Hematopoietic multipotent progenitor cell treated with erythropoietin and hydrocortisone succinate and interleukin-3 and kit ligand, for 6 days (in vitro differentiated cells): ENCODE data around the gene ADTRP.

ENCODE experiments used
- DNase-seq: peaks from one replicate; pipeline ENCODE4 v3.0.0-alpha.2; 2015

Gene ADTRP

DNA sequence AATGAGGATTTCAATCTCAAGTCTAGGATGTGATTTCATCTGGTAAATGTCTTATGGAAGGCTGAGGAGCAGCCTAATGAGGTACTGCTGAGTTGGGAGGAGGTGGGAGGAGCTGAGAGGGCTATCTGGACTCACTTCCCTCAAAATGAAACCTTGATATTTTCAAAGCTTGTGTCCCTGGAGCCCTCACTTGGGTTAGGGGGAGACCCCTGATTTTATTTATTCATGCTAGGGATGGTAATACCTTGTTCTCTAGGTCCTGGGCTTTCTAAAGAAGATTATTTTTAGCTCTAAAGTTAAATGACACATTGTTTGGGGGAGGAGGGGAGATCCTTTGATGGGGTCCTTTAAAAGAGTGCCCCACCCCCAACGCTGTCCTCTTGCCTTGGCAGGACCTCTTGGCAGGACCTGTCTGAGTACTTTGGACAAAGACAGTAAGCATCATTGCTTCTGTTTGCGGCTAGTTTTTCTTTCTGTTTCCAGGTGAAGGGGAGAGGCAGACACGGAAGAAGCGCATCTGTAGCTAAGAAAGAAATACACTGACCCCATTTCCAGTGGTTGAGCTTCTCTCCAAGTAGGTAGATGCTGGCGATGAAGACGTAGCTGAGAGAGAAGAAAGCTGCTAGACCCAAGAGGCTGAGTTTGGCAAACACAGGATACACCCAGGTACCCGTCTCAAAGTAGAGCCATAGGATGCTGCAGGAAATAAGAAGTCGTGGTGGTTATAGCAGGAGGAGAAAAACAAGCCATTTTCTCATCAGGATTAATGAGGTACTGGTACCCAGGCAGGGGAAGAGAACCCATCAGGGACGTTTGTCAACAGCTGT is 55.6 kb downstream of the ADTRP start:
- DNase-seq = no peak

GRCh38 chr6:11722220-11722619 is 56.4 kb downstream of the ADTRP start:
- DNase-seq = no peak

DNA sequence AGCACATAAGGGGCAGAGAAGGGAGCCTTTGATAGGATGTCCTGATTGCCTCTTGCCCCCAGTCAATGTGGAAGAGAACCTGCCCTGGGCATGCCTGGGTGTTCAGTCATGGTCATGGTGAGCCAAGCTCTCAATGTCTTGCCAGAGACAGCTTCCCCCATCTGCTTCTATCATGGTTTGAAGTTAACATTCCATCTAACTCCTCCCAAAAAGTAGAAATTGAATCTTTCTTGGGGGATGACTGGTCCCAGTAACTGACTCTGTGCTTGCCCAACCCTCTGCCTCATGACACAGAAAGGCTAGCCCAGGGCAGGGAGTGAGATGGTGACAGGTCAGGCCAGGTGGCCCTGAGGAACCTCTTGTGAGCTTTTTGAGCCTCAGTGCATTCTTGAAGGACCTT is 60.1 kb downstream of the ADTRP start:
- DNase-seq = no peak

DNA sequence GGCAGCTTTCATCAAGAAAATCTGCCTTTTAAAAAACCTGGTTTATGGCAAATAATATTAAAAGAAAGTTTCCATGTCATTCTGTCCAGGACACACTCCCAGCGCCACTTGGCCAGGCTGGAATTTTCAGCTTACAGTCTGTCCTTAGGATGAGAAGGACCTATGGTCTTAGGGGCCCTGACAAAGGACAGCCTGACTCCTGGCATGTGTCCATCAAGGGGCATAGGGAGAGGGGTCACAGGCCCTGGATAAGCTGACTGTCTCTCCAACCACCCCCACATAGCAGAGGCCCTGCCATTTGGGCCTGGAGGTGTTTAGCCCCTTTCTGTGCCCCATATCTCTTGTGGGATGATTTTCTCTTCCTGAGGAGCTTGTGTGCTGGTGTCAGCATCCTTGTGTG is 60.6 kb downstream of the ADTRP start:
- no peak for DNase-seq

DNA sequence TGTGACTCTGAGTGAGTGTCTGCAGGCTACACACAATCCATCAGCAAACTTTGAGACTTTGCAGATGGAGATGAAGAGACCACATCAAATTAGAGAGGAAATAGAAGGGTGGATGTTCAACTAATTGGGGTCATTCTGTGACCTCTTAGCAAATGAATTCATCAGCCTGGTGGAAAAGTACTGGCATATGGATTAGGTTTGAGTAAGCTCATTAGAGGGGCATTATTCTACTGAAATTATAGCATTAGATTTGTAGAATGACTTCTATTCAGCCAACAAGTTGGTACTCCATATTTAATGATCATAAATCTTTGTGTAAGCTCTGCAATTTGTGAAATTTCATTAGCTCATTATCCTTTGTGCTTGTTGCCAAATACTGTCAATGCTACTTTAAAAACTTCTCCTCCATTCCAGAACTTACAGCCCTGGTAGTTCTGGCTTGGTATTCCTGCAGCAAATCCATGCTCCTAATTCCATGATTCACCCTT is 63.8 kb downstream of the ADTRP start:
- DNase-seq = no peak

GRCh38 chr6:11714116-11714797 is 64.3 kb downstream of the ADTRP start:
- DNase-seq = no peak

GRCh38 chr6:11712760-11713159 is 65.8 kb downstream of the ADTRP start:
- no peak for DNase-seq

DNA sequence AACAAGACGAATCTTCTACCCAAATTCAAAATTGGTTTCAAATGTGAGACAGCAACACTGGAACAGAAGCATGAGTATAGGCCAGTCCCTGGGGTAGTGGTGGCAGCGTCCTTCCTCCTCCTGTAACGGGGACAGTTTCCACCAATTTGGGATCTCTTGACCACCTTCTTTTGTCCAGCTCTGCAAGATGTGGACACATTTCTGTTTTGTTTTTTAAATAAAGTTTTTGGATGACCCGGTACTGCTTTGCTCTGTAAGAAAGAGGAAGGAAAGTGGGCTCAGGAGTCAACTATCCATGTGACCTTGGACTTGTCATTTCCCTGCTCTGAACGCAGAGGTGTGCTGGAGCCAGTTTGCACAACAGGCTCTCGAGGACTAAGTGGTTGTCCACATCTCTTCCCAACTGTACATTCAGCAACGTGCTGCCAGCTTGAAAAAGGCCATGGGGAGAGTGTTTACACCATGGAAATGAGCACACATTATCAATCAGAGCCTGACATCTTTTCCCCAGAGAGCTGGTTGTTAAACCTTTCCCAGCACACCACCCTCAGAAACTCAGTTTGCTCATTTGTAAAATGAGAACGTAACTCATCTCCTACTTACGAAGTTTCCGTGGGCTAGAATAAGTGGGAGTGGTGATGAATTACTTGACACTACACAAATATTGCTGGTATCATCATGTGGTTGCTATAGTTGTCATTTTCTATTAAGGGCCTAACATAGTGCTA is 66.5 kb downstream of the ADTRP start:
- no peak for DNase-seq

- no peak for DNase-seq
These were observed 67.3 kb downstream of the ADTRP start for GRCh38 chr6:11711003-11711983.

DNA sequence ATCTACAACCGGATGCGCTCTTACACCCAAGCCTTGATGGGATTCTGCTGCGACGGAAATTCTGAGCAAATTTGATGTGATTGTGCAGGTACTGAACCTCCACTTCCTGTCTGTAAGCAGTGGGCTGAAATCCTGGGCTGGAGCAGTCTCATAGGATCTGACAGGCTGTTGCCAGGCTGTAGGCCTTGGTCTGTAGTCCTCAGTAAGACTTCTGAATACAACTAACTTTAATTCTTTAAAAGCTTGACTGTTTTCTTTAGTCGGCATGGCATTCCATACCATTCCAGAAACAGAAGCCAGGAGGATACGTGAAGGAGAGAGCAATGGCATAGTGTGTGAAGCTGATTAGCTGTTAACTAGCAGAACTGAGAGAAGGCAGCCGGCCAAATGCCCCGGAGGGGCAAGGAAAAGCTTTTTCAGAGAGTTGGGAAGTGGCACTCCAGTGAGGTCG is 68.3 kb downstream of the ADTRP start:
- no peak for DNase-seq

DNA sequence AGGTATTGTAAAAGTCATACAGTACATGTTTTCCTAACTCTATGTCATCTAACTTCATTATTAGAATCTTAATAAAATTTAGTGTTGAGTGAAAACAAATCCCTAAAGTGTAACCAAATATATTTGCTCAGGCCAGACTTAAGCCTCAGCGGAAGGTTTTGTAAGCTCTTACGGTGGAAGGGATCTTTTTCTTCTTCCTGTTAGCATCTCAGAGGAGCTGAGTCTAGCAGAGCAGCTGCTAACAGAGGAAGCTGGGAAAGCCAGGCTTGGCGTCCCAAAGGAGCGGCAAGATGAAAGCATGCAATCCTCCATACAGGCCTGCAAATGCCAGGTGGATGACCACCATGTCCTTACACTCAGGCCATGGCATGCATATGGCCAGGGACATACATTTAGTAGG is 72.4 kb downstream of the ADTRP start:
- DNase-seq = no peak

GRCh38 chr6:11705483-11705882 is 73.1 kb downstream of the ADTRP start:
- no peak for DNase-seq

DNA sequence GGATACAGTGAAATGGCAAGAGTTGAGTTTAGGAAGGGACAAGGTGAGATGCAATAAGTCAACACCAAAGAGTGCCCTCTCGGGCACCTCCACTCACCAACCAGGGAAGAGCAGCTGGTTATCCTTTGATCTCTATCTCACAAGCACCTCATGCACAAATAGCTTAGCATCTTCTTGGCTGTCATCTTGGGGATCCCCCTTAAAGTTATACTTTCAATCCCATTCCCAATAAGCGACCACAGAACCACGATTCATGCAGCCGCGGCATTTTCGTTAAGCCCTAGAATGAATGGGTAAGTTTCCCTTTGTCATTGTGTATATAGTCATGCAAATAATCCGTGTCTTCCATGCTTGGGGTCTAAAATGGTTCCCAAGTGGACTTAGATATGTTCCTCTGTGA is 73.5 kb downstream of the ADTRP start:
- no peak for DNase-seq

- DNase-seq = no peak
These were observed 74.9 kb downstream of the ADTRP start for GRCh38 chr6:11703725-11704124.

DNA sequence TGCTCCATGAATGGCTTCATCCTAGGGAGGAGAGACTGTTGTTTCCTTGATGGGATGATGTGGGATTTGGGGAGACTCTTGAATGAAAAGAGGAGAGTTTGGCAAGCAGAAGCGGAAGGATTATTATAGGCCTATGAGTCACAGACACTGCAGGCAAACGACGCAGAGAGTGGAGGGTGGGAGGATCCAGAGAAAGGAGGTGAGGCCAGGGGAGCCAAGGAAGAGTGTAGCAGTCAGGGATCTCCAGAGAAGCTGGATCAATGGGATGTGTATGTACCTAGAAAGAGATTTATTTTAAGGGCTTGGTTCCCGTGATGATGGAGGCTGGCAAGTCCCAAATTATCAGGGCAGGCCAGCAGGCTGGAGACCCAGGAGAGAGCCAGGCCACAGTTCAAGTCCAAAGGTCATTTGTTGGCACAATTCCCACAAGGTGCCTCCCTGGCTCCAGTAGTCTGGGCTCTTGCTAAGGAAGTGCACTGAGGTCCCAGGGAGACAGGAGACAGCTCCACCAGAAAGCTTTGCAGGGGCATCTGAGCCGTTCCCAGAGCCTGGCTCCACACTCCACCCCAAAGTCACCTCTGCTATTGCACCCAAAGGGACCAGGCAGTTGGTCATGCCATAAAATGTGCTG is 76.0 kb downstream of the ADTRP start:
- no peak for DNase-seq

GRCh38 chr6:11702089-11702488 is 76.5 kb downstream of the ADTRP start:
- no peak for DNase-seq

GRCh38 chr6:11701573-11701972 is 77.0 kb downstream of the ADTRP start:
- DNase-seq = no peak

- DNase-seq = peak; percentile 81
These were observed 78.4 kb downstream of the ADTRP start for GRCh38 chr6:11700118-11700718.

DNA sequence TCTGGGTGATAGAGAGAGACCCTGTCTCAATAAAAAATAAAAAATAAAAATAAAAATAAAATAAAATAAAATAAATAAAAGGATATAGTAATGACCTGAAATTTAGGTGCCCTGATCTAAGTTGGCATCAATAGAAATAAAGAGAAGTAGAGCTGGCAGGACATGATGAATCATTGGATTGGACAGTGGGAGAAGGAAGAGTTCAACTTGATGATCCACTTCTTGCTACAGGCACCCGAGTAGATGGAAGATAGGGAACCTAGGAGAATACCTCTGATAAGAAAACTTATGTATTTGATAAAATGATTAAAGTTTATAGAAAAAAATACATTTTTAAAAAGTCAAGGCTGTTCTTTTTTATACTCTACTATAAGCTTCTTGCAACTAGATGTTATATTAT is 79.0 kb downstream of the ADTRP start:
- DNase-seq = no peak

GRCh38 chr6:11692451-11693376 is 85.9 kb downstream of the ADTRP start:
- DNase-seq = peak; percentile 32
